Neural progenitor cell (in vitro differentiated cells): ENCODE data around the gene AJAP1.

Experiments used
- EZH2 ChIP-seq: fragments of 200-600 bp; sonication (generic); IDR thresholded peaks from 2 replicates; pipeline ENCODE4 v1.6.1; 2017; ENCODE audit warnings: antibody characterized with exemption, mild to moderate bottlenecking, moderate library complexity
- TF ChIP-seq, protein P1 (sequence below): fragments of 200-600 bp; sonication (generic); IDR thresholded peaks from 2 replicates; pipeline ENCODE4 v1.5.1; 2017; ENCODE audit warnings: antibody characterized with exemption, mild to moderate bottlenecking

GRCh38 chr1:4805987-4806386 is 151.6 kb downstream of the AJAP1 start:
- TF ChIP-seq, protein P1, sequence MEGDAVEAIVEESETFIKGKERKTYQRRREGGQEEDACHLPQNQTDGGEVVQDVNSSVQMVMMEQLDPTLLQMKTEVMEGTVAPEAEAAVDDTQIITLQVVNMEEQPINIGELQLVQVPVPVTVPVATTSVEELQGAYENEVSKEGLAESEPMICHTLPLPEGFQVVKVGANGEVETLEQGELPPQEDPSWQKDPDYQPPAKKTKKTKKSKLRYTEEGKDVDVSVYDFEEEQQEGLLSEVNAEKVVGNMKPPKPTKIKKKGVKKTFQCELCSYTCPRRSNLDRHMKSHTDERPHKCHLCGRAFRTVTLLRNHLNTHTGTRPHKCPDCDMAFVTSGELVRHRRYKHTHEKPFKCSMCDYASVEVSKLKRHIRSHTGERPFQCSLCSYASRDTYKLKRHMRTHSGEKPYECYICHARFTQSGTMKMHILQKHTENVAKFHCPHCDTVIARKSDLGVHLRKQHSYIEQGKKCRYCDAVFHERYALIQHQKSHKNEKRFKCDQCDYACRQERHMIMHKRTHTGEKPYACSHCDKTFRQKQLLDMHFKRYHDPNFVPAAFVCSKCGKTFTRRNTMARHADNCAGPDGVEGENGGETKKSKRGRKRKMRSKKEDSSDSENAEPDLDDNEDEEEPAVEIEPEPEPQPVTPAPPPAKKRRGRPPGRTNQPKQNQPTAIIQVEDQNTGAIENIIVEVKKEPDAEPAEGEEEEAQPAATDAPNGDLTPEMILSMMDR: no peak
- TF ChIP-seq EZH2: no peak
